HG03439 (cell line): ENCODE measurements around the gene ATP1A2.

Experiments
- ATAC-seq: cut with Tn5 transposase; IDR thresholded peaks from one replicate; pipeline ENCODE4 v1.9.1; 2021; ENCODE audit warnings: mild to moderate bottlenecking, moderate library complexity; ENCODE audit not compliant: unreplicated experiment

The ATP1A2 gene

DNA sequence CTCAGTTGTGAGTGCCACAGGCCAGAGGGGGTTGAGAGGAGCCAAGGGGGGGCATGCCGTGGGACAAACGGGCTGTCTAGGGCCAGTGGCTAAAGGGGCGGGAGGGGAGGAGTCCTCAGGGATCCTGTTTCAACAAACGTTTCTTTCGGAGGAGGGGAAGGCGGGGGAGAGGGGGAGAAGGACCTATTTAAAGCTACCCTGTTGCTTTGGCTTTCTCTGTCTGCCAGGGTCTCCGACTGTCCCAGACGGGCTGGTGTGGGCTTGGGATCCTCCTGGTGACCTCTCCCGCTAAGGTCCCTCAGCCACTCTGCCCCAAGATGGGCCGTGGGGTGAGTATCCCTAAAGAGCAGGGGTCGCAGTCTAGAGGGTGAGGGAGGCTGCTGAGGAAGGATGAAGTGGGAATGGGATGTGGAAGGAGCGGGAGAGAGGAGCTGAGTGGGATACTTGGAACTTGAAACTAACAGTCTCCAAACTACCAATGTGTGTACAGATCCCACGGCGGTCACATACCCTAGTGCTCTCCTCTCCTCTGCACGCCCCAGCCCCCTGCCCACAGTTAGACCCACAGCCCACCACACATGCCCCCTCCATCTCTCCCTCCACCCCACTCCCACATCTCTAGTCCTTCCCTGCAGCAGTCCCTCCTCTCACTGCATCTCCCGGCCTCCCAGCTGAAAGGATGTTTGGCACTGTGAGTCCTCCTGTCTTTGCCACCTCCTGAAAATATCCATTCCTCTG lies at the start of gene ATP1A2:
Gene ATP1A2 (plus strand): TSS at position 215 of the 738 bp plus-strand sequence. CDS start 103 bp downstream, at position 318.
- ATAC-seq, result no peak

DNA sequence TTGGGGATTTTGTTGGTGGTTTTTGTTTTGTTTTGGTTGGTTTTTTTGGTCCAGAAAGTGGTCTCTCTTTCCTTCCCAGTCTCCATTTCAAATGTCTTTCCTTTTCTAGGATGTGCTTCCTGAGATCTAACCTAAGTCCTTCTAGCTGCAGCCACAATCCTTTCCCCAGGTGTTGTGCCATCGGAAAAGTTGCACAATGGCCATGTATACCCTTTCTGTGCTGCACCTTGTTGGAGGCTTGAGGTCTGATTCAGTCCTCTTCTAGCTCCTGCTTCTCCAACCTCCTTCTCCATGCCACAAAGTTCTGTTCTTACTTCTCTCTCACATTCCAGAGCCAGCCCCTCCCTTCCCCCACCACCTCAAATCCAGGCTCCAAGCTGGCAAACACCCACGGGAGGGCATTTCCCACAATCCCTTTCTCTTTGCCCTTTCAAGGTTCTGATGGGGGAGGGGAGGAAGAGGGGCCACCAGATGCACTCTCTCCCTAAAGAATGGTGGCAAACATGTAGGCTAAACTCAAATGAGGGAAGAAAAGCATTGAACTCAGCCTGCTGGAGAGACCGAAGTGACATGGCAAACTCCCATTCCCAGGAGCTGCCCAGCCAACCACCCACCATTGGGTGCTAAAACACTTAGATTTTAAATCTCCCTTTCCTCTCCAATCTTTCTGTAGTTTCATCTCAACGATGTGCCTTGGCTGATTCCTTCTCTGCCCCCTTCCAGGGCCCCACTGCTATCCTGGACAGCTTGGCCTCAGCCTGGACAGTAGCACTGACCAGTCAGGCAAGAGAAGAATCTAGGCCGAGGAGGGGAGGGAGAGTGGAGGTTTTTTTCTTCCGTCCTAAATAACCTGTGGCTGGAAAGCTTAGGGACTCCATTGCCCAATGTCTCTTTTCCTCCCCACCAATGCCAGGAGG lies 48.5 kb upstream of the ATP1A2 start:
- ATAC-seq, result no peak

DNA sequence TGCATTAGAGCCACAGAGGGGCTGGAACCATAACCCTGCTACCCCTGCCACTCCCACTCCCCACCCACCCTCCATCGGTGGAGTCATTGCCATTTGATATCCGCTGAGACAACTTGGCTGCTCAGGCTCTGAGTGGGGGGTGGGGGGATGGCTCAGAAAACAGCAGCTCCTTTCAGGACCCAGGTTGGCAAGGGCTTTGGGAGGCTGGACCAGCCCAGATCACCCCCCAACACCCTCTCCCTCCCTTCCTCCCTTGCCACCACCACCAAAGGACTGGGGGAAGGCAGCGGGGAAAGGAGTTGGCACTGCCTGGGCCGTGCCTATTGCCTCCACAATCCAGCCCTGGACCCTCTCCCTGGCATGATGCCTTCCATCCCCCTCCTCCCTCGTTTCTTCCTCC lies 47.3 kb upstream of the ATP1A2 start:
- ATAC-seq, result no peak

DNA sequence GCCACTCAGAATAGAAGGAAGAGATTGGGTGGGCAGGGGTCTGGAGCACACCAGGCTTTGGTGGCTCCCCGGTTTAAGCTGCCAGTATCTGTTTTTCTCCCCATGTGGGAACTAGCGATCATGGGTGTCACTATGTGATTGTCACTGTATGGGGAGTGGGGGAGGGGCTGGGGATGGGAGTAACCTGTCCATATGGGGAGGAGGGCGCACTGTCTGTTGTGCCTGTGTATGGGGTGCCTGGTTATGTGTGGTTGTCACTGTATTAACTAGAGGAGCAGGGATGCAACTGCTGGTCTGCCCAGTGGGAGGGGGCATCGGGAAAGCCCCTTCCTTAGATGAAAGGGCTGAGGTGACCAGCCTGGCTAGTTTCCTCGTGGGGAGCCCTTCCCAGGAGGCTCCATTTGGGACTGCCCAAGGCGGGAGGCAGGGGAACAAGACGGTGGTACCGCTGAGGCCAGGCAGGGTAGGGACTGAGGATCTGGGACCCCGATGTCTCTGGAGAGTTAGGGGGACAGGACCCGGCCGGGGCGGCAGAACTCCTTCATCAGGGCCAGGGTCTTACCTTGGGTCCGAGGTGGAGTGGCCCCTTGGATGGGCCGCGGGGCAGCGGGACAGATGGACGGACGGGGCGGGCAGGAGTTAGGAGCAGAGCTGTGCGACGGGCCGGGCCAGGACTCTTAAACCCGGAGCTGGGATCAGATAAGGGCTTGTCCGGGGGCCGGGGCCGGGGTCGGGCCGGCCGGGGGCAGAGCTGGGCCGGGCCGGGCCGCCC lies 45.9 kb upstream of the ATP1A2 start, which contains the start of gene KCNJ10:
Gene KCNJ10 (minus strand): TSS at position 701 of the 772 bp plus-strand sequence. CDS start 27,628 bp downstream, outside the sequence.
- ATAC-seq, result no peak

DNA sequence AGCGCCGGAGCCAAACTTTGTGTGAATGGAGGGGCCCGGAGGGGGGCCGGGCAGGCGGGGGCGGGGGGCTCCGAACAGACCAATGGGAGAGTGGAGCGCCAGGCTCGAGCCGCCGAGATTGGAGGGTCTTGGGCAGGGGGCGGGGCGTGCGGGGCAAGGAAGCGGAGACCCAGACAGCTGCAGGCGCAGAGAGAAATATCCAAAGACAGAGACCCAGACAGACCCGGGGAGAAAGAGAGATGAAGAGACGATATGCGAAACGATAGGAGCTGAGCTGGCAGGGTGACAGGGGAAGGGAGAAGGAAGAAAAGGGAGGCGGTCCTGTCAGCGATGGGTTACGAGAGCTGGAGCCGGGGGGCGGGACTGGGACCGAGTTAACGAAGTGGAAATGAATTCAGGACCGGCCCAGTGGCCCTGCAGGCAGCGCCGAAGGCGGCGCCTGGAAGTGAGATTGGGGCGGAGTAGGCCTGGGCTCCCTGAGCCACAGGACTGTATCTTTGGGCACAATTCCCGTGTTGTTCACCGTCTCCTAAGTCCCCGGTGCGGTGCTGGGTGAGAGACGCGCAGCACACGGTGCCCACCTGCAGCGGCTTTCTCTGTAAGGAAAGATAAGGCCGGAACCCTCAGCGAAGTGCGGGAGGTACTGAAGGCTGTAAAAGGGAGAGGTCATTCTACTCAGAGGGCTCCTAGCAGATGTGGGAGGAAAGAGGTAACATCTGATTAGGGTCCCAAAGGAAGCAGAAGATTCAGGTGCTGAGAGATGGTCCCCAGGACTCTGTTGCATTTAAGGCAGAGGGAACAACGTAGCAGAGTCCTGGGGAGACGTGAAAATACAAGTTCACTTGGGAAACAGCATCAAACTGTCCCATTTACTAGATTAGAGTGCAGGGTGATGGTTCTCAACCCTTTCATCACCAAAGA lies 45.1 kb upstream of the ATP1A2 start:
- ATAC-seq, result no peak

DNA sequence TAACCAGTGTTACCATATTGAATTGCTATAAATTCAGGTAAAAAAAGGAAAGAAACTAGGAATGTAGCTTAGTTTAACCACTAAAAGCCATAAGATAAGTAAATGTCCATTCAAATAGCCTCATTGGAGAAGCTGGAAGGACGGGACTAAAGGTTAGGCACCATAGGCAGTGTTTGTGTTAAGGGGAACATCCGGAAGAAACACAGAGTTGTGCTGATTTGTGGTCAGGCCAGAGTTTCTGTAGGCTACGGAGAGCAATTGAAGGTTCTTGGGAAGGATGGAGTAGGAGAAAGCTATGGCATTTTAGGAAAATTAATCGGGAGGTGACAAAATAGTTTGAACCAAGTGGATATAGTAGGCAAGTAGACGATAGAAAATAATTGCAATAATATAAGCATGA lies 44.3 kb upstream of the ATP1A2 start:
- ATAC-seq, result no peak

DNA sequence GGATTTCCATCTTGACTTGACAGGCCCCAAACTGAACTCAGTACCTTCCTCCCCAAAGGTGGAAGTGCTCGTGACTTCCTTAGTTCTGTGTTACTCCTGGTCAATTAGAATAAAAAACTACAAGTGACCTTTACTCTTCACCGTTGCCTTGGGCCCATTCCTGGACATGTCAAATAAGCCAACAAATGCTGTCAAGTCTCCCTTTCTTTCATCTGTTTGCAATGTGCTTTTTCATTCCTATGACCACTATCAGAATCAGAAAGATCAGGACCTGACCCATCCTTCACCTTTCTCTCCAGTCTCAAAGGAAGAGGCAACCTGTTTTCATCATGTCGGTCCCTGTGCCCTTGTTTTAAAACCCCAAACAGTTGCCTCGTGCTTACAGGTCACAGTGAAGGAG lies 40.7 kb upstream of the ATP1A2 start:
- no peak for ATAC-seq

DNA sequence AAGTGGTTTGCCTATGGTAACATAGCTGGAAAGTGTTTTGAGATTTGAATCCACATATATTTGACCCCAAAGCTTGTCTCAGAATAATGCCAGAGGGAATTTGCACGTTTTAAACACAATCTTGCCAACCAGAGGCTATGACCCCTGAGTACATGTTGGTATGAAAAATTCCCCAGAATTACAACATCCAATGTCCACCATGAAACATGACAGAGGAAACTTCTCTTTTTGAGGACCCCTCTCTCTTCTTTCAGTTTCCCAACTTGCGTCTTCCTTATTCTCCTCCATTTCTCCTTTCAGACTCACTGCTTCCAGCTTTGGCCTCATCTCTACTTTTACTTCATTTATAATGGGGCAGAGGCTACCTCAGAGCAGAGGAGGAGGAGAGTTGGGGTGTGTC lies 39.7 kb upstream of the ATP1A2 start:
- ATAC-seq, result no peak

DNA sequence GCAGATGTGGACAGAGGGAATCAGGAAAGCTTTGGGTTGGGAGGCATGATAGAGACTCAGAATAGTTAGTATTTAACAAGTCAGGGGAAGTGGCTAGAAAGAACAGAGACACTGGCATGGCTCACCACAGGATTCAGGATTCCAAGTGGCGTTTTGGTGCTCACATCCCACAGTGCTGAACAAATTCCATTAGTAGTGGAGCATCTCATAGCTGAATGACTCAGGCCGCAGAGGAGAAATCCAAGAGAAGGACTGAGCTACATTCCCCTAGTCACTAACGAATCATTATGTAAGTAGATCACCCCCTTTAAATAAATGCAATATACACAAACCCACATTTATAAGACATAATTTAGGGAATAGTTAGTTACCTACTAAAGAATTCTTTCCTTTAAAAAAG lies 39.3 kb upstream of the ATP1A2 start:
- ATAC-seq, result no peak

DNA sequence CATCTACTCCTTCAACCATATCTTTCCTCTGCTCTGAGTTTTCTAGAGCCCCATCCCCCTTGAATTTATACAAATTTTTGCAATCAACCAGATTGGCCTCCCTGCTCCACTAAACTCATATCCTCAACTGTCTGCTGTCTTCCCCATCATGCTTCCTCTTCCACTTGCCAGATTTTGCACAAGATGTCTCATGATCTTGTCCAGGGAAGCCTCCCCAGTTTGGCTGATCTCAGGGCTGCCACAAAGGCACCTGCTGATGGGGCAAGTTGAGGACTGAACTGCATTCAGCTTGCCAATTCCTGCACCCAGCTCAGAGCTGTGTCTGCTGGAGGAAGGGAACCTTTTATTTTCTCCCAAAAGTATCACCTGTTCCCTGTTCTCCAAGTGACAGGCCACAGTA lies 38.1 kb upstream of the ATP1A2 start:
- no peak for ATAC-seq

DNA sequence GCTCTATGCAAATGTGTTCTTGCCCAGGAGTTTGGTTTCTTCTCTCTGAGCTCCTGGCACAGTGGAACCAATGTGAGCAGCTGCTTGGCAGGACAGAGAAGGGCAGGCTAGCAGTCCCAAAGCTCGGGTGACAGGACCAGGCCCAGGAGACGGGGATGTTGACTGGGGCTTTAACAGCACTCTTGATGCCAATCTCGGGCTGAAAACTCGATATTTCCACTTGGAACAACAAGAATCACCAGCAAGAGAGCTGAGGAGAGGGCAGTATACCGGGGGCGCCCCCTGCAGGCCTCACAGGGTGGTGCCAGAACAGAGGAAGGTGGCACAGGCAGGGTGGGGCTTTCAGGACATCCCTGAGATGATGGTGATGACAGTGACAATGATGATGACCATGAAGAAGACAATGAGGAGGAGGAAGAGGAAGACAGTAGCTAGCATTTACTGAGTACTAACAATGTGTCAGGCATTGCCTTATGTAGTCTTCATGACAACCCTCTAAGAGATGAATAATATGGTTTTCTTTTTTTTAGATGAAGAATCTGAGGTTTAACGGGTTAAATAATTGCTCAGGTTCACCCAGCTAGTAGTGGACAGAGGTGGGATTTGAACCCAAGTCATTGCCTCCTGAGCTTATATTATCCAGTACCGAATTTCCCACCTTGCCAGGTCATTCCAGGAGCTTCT lies 36.9 kb upstream of the ATP1A2 start:
- ATAC-seq, result no peak

DNA sequence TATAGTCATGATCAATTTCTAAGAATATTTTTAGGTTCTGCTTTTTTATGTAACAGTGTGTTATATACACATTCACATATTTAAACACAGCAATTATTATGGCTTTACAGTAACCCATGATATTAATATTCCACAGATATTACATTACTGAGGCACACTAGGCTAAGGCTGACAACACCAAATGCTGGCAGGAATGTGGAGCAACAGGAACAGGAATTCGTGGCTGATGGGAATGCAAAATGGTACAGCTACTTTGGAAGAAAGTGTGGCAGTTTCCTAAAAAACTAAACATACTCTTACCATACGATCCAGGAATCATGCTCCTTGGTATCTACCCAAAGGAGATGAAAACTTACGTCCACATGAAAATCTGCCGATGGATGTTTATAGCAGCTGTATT lies 36.1 kb upstream of the ATP1A2 start:
- no peak for ATAC-seq

DNA sequence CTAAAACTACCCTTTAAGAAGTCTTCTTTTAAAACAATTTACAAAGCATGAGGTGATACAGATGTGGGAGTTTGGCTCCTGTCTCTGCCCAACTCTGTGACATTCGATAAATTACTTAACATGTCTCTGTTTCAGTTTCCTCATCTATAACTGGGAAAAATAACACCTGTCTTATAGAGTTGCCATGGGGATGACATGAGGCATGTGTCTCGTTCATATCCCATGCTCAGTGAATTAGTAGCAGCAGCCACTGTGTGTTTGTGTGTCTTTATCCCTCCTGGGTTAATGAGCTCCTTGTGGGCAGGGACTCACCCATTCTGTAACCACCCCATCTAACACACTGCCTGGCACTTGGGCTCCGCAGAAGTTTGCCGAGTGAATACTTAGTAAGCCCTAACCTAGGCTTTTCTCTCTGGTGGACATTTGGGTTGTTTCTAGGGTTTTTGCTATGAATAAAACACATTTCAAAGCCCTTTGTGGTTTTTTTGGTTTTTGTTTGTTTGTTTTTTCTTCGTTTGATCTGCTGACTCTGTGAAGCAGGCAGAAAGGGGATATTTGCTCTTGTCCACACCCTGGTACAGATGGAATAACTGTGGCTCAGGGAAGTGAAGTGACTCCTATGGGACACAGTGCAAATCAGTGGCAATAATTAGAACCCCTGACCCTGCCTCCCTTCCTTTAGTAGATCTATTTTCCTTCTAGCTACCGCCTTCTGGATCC lies 35.0 kb upstream of the ATP1A2 start:
- no peak for ATAC-seq

DNA sequence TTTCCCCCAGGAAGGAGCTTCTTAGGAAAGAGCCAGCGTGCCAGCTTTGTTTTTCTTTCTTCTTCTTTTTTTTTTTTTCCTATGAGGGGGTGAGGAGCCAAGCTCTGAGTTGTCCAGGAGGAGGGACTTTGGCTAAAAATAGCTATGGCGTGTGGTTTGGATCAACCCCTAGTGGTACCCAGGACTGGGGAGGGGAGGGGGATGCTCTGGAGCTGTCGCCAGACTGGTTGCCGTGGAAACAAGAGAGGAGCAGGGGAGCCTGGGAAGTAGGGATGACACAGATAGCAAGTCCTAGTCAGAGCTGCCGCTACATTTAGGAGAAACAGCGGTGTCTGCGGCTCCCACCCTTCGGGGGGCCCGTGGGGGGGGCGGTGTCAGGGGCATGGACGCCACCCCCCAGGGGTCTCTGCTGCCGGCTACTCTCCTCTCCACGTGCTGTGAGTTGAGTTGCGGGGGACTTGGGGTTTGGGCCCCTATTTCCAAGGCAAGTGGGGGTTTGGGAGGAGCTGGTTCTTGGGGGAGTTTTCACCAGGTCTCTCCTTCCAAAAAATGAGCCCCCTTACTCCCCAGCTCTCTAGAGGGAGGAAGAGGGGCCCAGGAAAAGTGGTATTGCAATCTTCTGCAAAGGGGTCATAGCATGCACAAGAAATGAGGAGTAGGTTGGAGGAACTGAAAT lies 34.2 kb upstream of the ATP1A2 start, which contains the start of gene KCNJ9:
Gene KCNJ9 (plus strand): TSS at position 278 of the 676 bp plus-strand sequence. CDS start 2,493 bp downstream, outside the sequence.
- no peak for ATAC-seq

DNA sequence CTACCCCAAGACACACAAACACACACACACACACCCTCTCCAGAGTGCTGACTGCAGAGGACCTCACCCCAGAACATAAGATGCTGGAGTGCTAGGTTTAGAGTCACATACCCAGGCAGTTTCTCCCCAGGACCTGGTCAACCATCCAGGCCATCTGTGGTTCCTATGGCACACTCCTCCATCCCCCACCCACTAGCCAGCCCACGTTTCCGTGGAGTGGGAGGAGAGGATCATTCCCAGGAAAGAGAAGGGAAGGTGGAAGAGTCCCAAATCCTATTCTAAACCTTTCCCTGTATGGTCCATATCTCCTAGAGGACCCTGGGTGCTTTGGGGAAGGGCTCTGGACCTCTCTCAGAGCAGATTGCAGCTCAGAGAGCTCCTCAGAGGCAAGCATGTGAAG lies 33.1 kb upstream of the ATP1A2 start:
- no peak for ATAC-seq

DNA sequence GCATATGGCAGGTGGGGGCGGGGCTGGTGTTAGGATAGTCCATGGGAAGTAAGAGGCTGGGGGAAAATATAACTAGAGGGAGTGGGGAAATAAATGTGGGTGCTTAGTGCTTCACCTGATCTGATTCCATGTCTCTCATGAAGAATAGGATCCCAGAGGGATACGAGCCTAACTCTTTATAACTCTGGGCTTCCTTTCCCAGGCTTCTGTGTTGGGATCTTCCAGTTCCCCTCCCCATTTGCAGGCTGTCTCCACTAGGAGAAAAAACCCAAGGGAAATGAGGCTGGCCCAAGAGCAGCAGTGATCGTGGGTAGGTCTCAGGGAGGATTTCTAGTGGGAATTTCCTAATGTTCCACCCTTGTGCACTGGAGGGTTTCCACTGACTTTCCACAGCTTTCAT lies 32.6 kb upstream of the ATP1A2 start:
- no peak for ATAC-seq

DNA sequence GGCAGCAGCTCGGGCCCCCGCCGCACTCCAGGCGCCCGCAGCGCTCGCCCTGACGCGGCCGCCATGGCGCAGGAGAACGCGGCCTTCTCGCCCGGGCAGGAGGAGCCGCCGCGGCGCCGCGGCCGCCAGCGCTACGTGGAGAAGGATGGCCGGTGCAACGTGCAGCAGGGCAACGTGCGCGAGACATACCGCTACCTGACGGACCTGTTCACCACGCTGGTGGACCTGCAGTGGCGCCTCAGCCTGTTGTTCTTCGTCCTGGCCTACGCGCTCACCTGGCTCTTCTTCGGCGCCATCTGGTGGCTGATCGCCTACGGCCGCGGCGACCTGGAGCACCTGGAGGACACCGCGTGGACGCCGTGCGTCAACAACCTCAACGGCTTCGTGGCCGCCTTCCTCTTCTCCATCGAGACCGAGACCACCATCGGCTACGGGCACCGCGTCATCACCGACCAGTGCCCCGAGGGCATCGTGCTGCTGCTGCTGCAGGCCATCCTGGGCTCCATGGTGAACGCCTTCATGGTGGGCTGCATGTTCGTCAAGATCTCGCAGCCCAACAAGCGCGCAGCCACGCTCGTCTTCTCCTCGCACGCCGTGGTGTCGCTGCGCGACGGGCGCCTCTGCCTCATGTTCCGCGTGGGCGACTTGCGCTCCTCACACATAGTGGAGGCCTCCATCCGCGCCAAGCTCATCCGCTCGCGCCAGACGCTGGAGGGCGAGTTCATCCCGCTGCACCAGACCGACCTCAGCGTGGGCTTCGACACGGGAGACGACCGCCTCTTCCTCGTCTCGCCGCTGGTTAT lies 31.4 kb upstream of the ATP1A2 start:
- ATAC-seq, result peak; percentile 73
